Natural killer cell treated with Interleukin-12 subunit alpha and Interleukin-12 subunit beta and Interleukin-15 and Interleukin-18, amount 100 ng/mL, for 72 hours (primary cell): Measurements from ENCODE around the gene CCDC61. TPM values are rescaled to one million over a fixed set of nuclear protein-coding genes. Genes with fewer than 3 reads are reported as not detected.
A peak's percentile ranks its signal among the peaks of the same experiment; 100 is the strongest.

Experiments
- ATAC-seq, 2 donors: fragments of 150-1000 bp; cut with Tn5 transposase in 1 of 2; sonication (Bioruptor Pico), chemical (Tn5 transposase) in 1 of 2; 2 replicates each; pipeline ENCODE4 v1.10.0; 2021
- DNase-seq: peaks from one replicate; pipeline ENCODE4 v3.0.0; 2022; ENCODE audit warnings: low spot score
- H3K27ac Mint-ChIP-seq, 2 donors: 1 replicate in 1 of 2; 2 replicates in 1 of 2; pipeline ENCODE4 v1.8.0; 2022; ENCODE audit warnings: mixed read lengths in 2 of 2, mild to moderate bottlenecking in 1 of 2, moderate library complexity in 1 of 2
- H3K27me3 Mint-ChIP-seq, 2 donors: 1 replicate in 1 of 2; 2 replicates in 1 of 2; pipeline ENCODE4 v1.8.0; 2022; ENCODE audit warnings: mixed read lengths in 2 of 2
- H3K36me3 Mint-ChIP-seq: one replicate; pipeline ENCODE4 v1.8.0; 2022; ENCODE audit warnings: mixed read lengths
- H3K4me1 Mint-ChIP-seq, 2 donors: 1 replicate in 1 of 2; 2 replicates in 1 of 2; pipeline ENCODE4 v1.8.0; 2022; ENCODE audit warnings: low read depth in 2 of 2, mixed read lengths in 2 of 2, mild to moderate bottlenecking in 1 of 2
- H3K4me3 Mint-ChIP-seq: one replicate; pipeline ENCODE4 v1.8.0; 2022; ENCODE audit warnings: mixed read lengths
- H3K9me3 Mint-ChIP-seq: 2 replicates; pipeline ENCODE4 v1.8.0; 2022; ENCODE audit warnings: mixed read lengths
- total RNA-seq, 2 donors: library from RNA; stranded (reverse); gene quantifications; one replicate each; pipeline ENCODE4 v1.2.3, GENCODE V29; 2022

Gene CCDC61
- total RNA-seq, 2 donors from 2014 or later: 21.4 to 26.7 TPM

- H3K27ac Mint-ChIP-seq: no peak overlapping the region
- H3K4me3 Mint-ChIP-seq: no peak overlapping the region
- H3K27me3 Mint-ChIP-seq: peaks cover 41 to 61% of the 10 kb centered on the region in 2 donors
Observed at GRCh38 chr19:45967246-45967645, 28.0 kb upstream of the CCDC61 start.

DNA sequence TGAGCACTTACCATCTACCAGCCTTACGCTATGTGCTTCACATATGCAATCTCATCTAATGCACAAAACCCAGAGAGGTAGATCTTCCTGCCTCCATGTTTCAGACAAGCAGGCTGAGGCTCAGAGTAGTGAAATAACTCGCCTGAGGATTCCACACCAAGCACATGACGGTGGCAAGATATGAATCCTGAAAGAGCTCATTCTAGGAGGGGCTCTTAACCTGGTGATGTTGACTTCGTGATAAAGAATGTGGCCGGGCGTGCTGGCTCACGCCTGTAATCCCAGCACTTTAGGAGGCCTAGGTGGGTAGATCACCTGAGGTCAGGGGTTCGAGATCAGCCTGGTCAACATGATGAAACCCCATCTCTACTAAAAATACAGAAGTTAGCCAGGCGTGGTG lies 26.6 kb upstream of the CCDC61 start:
- Mint-ChIP-seq H3K27me3 (peaks cover 44 to 68% of the 10 kb centered on the region in 2 donors), H3K9me3 (no peaks in the 10 kb centered on the region), H3K36me3 (no peaks in the 10 kb centered on the region), H3K4me1 (peaks cover 12 to 15% of the 10 kb centered on the region in 2 donors), H3K4me3 (no peak overlapping the region), H3K27ac (no peak overlapping the region)
- DNase-seq (no peak), ATAC-seq (no peak)

More at GRCh38 chr19:45967246-45967645, 28.0 kb upstream of the CCDC61 start:
- DNase-seq: no peak
- no peaks in the 10 kb centered on the region for H3K36me3 Mint-ChIP-seq
- H3K4me1 Mint-ChIP-seq: peaks cover 6 to 10% of the 10 kb centered on the region in 2 donors
- H3K9me3 Mint-ChIP-seq: no peaks in the 10 kb centered on the region
- ATAC-seq: no peak

- no peak for ATAC-seq
- Mint-ChIP-seq H3K27me3 (peaks cover 47 to 67% of the 10 kb centered on the region in 2 donors), H3K36me3 (no peaks in the 10 kb centered on the region), H3K4me3 (no peak overlapping the region), H3K4me1 (peaks cover 12 to 15% of the 10 kb centered on the region in 2 donors), H3K9me3 (no peaks in the 10 kb centered on the region), H3K27ac (no peak overlapping the region)
- no peak for DNase-seq
Observed at GRCh38 chr19:45969676-45970075, 25.6 kb upstream of the CCDC61 start.

DNA sequence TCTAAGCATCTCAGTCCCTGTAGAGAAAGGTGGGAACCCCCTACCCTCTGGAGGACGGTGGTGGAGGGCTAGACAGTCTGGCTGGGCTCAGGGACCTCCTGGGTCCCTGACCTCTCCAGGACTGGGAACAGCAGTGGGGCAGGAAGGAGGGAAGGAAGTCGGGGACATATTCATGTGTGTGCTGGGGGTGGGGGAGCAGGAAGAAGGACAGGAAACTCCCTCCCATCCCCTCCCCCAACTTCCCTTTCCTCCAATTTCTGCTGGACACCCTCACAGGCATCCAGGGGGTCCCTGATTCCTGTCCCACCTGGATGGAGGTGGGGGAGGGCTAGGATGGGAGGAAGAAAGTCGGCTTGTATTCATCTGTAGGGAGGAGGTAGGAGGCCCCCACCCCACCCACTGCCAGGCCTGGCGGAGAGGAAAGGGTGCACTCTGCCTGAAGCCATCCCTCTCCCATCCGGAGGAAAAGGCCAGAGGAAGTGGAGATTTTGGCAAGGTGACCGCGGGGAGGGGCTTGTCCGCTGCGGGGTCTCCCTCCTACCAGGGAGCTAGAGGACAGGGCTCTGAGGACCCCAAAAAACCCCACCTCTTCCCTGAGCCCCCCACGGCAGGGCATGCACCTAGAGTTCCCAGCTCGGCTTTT lies 23.9 kb upstream of the CCDC61 start:
- peaks cover 12 to 15% of the 10 kb centered on the region in 2 donors for H3K4me1 Mint-ChIP-seq
- no peak for DNase-seq
- ATAC-seq: no peak
- no peak overlapping the region for H3K27ac Mint-ChIP-seq
- H3K36me3 Mint-ChIP-seq: no peaks in the 10 kb centered on the region
- H3K4me3 Mint-ChIP-seq: no peak overlapping the region
- H3K27me3 Mint-ChIP-seq: peaks cover 53 to 73% of the 10 kb centered on the region in 2 donors
- no peaks in the 10 kb centered on the region for H3K9me3 Mint-ChIP-seq

DNA sequence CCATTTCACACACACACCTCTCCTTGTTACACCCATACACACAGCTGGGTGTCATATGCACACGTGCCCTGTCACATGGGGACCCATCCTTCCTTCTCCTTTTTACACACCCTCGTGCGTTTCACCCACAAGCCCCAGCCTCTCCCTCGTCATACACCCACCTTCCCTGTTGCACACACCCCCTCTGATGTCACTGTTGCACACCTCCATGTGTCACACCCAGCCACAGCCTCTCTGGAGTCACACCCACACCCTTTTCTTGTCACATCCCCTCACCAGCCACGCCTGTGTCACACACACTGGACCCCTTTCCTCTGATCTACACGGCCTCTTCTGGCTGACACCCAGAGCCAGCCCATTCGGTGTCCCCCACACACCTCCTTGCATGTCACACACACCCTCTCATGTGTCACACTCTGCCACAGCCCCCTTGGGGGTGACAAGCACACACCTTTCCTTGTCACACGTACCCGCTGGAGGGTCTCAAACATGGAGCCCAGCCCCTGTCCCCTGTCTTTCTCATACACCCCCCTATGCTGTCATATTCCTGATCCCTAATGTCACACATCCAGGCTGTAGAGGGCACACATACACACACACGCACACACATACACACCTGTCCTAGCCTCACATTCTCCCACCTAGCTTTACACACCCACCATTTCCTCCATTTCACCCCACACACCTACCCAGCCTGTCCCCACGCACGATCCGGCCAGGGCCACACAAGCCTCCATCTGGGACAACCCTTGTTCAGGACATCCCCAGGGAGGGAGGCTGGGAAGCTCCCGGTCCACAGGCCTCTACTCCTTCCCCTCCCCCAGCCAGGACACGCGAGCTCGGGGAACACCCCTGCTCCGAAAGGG lies 23.0 kb upstream of the CCDC61 start:
- Mint-ChIP-seq H3K27ac (no peak overlapping the region), H3K4me1 (peaks cover 12 to 15% of the 10 kb centered on the region in 2 donors), H3K9me3 (no peaks in the 10 kb centered on the region), H3K36me3 (no peaks in the 10 kb centered on the region), H3K27me3 (peaks cover 54 to 78% of the 10 kb centered on the region in 2 donors), H3K4me3 (peak overlapping the region; percentile 21)
- ATAC-seq (peak in 1 of 2 donors; percentile 25), DNase-seq (no peak)

DNA sequence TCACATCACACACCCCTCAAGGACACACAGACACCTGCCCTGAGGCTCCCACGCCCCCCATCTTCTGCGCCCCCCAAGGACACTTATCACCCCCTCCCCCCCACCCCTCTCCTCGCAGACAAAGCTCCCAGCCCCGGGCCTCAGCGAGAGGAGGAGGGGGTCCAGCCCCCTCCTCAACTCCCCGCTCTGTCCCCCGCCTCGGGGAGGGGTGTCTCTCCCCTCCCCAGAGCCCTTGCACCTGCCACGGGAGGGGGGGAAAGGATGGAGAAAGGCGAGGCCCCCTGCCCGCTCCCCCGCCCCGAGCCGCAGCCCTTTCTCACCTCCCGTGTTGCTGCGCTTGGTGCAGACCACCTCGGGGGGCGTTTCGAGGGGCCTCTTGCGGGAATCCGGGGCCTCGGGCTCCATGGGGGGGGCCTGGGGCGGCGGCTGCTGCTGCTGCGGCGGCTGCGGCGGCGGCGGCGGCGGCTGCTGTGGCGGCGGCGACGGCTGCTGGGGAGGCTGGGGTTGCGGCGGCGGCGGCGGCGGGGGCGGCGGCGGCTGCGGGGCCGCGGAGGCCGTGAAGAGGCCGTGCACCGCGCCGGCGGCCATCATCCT lies 22.2 kb upstream of the CCDC61 start:
- H3K4me3 Mint-ChIP-seq: peak overlapping the region; percentile 21

DNA sequence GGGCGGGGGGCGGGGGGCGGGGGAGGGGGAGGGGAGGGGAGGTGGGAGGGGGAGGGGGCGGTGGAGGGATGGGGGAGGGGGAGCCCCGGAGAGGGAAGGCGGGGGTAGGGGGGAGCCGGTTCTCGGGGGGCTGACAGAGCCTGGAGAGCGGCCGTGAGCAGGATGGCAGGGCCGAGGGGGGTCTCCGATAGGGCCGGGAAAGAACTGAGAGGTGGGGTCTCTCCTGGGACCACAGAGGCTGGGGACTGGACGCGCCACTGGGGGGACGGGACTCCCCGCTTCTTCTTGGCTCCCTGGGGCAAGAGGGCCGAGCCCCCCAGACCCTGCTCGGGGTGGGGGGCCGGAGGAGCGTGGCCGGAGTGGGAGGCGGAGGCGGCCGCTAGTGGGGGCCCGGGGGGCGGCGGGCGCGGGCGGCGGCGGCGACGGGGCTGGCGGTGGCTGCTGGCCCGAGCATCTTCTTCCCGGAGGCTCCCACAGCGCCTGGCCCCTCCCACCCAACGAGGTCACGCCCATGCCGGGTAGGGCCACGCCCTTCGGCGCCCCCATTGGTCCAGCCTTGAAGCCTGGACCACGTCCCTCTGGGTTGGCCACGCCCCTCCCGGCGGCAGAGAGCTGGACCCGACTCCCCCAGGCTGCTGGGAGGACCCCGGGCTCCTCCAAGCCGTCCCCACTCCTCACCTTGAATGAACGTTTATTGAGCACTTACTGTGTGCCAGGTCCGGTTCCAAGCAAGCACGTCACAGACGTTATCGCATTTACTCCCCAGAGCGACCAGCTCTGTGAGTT lies 21.5 kb upstream of the CCDC61 start, which contains the start of gene NOVA2:
Gene NOVA2 (minus strand): TSS at position 313 of the 786 bp plus-strand sequence. CDS start 514 bp downstream, outside the sequence.
- no peaks in the 10 kb centered on the region for H3K9me3 Mint-ChIP-seq
- no peaks in the 10 kb centered on the region for H3K36me3 Mint-ChIP-seq
- peaks cover 12 to 15% of the 10 kb centered on the region in 2 donors for H3K4me1 Mint-ChIP-seq
- DNase-seq (peak; percentile 68), ATAC-seq (peak; percentile 75 to 81)
- peak within 1 kb of the TSS; percentile 21 for H3K4me3 Mint-ChIP-seq
- peaks cover 51 to 76% of the 10 kb centered on the region in 2 donors for H3K27me3 Mint-ChIP-seq
- no peak within 1 kb of the TSS for H3K27ac Mint-ChIP-seq

More for the DNA sequence above, 22.2 kb upstream of the CCDC61 start:
- no peak for ATAC-seq
- Mint-ChIP-seq H3K4me1 (peaks cover 12 to 15% of the 10 kb centered on the region in 2 donors), H3K27me3 (peaks cover 54 to 78% of the 10 kb centered on the region in 2 donors), H3K9me3 (no peaks in the 10 kb centered on the region), H3K27ac (no peak overlapping the region), H3K36me3 (no peaks in the 10 kb centered on the region)
- no peak for DNase-seq

DNA sequence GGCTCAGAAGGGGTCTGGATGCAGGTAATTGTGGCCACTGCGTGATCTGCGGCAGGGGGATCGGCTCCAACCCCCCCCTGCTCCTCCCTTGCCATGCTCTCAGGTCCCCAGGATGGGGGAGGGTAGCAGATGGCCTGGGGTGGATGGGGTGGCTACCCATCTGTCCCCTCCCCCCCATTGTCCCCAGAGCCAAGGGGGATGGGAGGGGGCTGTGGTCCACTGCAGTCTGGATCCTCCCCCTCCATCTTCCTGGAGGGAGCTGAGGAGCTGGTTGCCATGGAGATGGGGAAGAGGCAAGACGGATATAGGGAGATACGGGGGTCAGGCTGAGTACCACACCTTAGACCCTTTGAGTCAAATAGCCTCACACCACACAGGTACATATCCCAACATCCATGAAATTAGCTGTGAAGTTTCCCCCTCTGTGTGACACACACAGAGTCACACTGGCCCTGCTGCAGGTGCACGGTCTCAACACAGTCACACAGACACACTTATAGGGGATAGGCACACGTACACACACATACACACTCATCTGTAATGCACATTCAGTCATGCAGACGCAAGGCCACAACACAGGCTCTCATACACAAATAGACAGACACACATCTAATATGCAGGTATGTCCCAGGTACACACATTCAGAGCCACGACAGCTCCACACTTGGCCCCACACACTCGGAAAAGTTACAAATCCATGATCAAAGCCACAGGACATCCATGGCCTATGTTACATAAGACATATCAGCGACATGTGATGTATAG lies 19.8 kb upstream of the CCDC61 start:
- peaks cover 12 to 15% of the 10 kb centered on the region in 2 donors for H3K4me1 Mint-ChIP-seq

GRCh38 chr19:45976178-45976577 lies 19.1 kb upstream of the CCDC61 start:
- no peak for DNase-seq
- Mint-ChIP-seq H3K4me3 (no peak overlapping the region), H3K4me1 (peaks cover 12% of the 10 kb centered on the region in 2 donors), H3K27me3 (peaks cover 40 to 65% of the 10 kb centered on the region in 2 donors), H3K27ac (no peak overlapping the region), H3K9me3 (no peaks in the 10 kb centered on the region), H3K36me3 (no peaks in the 10 kb centered on the region)
- ATAC-seq: no peak

More for the DNA sequence above, 19.8 kb upstream of the CCDC61 start:
- H3K4me3 Mint-ChIP-seq: no peak overlapping the region
- no peaks in the 10 kb centered on the region for H3K9me3 Mint-ChIP-seq
- H3K36me3 Mint-ChIP-seq: no peaks in the 10 kb centered on the region
- H3K27me3 Mint-ChIP-seq: peaks cover 43 to 71% of the 10 kb centered on the region in 2 donors
- no peak overlapping the region for H3K27ac Mint-ChIP-seq
- ATAC-seq: no peak
- no peak for DNase-seq

GRCh38 chr19:45978156-45978555 lies 17.1 kb upstream of the CCDC61 start:
- no peak for ATAC-seq
- peaks cover 34 to 55% of the 10 kb centered on the region in 2 donors for H3K27me3 Mint-ChIP-seq
- no peaks in the 10 kb centered on the region for H3K36me3 Mint-ChIP-seq
- no peaks in the 10 kb centered on the region for H3K4me1 Mint-ChIP-seq
- H3K4me3 Mint-ChIP-seq: no peak overlapping the region
- DNase-seq: no peak
- no peaks in the 10 kb centered on the region for H3K9me3 Mint-ChIP-seq
- no peak overlapping the region for H3K27ac Mint-ChIP-seq

DNA sequence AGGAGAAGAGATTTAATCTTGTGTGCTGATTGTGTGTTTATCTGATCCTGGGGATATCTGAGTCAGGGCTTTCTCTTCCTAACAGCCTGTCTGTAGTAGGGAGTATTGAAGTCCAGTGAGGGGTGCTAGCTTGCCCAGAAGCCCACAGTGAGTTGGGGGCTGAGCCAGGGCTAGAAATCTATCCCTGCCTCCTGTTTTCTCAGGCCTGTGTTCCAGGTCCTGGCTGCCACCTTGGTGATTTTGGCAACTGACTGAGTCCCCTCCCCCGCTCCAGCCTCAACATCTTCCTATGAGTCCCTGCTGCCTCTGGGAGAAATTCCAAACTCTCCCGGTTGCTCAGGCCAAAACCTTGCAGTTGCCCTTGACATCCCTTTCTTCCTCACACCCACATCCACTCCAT lies 13.9 kb upstream of the CCDC61 start:
- DNase-seq (no peak), ATAC-seq (no peak)
- no peak overlapping the region for H3K4me3 Mint-ChIP-seq
- H3K4me1 Mint-ChIP-seq: no peaks in the 10 kb centered on the region
- H3K9me3 Mint-ChIP-seq: no peaks in the 10 kb centered on the region
- peaks cover 22 to 45% of the 10 kb centered on the region in 2 donors for H3K27me3 Mint-ChIP-seq
- no peak overlapping the region for H3K27ac Mint-ChIP-seq
- no peaks in the 10 kb centered on the region for H3K36me3 Mint-ChIP-seq

DNA sequence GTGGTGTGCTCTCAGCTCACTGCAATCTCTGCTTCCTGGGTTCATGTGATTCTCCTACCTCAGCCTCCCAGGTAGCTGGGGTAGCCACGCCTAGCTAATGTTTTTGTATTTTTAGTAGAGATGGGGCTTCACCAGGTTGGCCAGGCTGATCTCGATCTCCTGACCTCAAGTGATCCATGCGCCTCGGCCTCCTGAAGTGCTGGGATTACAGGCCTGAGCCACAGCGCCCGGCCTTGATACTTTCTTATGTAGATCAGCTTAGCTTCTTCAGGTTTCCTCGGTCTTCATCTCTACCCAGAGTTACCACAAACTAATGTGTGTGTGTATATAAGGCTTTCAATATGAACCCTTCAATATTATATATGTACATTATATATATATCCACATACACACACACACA lies 9.9 kb upstream of the CCDC61 start:
- DNase-seq: no peak
- Mint-ChIP-seq H3K4me1 (no peaks in the 10 kb centered on the region), H3K36me3 (no peaks in the 10 kb centered on the region), H3K27me3 (peaks cover 28 to 37% of the 10 kb centered on the region in 2 donors), H3K9me3 (no peaks in the 10 kb centered on the region), H3K4me3 (no peak overlapping the region), H3K27ac (no peak overlapping the region)
- no peak for ATAC-seq
